ENCODE data around the gene STX17.

DNA sequence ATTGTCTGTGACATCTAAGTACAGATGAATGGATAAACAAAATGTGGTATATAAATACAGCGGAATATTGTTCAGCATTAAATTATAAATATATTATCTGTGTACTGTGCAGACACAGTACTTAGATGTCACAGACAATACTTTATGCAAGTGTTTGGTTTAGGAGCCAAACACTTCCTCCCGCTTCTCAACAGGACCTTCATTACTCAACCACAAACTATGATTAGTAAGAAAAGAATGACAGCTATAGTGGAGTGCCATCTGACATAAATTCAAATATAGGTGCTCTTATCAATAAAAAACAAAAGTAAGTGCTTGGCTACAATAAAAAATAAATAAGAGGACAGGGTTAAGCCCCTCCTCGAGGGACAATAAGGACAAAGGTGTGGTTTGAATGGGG is 38.9 kb upstream of the STX17 start:
- TF ChIP-seq, protein P1, sequence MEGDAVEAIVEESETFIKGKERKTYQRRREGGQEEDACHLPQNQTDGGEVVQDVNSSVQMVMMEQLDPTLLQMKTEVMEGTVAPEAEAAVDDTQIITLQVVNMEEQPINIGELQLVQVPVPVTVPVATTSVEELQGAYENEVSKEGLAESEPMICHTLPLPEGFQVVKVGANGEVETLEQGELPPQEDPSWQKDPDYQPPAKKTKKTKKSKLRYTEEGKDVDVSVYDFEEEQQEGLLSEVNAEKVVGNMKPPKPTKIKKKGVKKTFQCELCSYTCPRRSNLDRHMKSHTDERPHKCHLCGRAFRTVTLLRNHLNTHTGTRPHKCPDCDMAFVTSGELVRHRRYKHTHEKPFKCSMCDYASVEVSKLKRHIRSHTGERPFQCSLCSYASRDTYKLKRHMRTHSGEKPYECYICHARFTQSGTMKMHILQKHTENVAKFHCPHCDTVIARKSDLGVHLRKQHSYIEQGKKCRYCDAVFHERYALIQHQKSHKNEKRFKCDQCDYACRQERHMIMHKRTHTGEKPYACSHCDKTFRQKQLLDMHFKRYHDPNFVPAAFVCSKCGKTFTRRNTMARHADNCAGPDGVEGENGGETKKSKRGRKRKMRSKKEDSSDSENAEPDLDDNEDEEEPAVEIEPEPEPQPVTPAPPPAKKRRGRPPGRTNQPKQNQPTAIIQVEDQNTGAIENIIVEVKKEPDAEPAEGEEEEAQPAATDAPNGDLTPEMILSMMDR (IDR thresholded peaks at IDR 0.05): no peak
- TF ChIP-seq POLR2AphosphoS5 (IDR thresholded peaks at IDR 0.05; ENCODE audit: low read depth, low read length) (no peak), SIN3A (IDR thresholded peaks at IDR 0.05; ENCODE audit: borderline replicate concordance, insufficient read depth, low read depth, low read length) (no peak), TCF7L2 (IDR thresholded peaks at IDR 0.05; ENCODE audit: low read depth, low read length) (no peak)
- TF ChIP-seq, protein P2, sequence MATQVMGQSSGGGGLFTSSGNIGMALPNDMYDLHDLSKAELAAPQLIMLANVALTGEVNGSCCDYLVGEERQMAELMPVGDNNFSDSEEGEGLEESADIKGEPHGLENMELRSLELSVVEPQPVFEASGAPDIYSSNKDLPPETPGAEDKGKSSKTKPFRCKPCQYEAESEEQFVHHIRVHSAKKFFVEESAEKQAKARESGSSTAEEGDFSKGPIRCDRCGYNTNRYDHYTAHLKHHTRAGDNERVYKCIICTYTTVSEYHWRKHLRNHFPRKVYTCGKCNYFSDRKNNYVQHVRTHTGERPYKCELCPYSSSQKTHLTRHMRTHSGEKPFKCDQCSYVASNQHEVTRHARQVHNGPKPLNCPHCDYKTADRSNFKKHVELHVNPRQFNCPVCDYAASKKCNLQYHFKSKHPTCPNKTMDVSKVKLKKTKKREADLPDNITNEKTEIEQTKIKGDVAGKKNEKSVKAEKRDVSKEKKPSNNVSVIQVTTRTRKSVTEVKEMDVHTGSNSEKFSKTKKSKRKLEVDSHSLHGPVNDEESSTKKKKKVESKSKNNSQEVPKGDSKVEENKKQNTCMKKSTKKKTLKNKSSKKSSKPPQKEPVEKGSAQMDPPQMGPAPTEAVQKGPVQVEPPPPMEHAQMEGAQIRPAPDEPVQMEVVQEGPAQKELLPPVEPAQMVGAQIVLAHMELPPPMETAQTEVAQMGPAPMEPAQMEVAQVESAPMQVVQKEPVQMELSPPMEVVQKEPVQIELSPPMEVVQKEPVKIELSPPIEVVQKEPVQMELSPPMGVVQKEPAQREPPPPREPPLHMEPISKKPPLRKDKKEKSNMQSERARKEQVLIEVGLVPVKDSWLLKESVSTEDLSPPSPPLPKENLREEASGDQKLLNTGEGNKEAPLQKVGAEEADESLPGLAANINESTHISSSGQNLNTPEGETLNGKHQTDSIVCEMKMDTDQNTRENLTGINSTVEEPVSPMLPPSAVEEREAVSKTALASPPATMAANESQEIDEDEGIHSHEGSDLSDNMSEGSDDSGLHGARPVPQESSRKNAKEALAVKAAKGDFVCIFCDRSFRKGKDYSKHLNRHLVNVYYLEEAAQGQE (IDR thresholded peaks at IDR 0.05; ENCODE audit: insufficient read depth in 1 of 2, low read depth in 2 of 2, low read length in 1 of 2): no peak
